Fibroblast of lung (primary cell): ENCODE measurements around the gene CCDC57. TPM values are rescaled to one million over a fixed set of nuclear protein-coding genes. Genes with fewer than 3 reads are reported as not detected.
A peak's percentile ranks its signal among the peaks of the same experiment; 100 is the strongest.

Experiments used
- DNase-seq, 2 donors: peaks; one replicate each; pipeline versions ENCODE4 v3.0.0 to v3.0.0-alpha.2; 2010; ENCODE audit warnings: low read depth in 2 of 2
- H2AFZ ChIP-seq: 2 replicates; pipeline ENCODE4 v1.5.1; 2012; ENCODE audit warnings: low read length, control low read depth, inconsistent platforms
- H3K27ac ChIP-seq: 2 replicates; pipeline ENCODE4 v1.5.1; 2011; ENCODE audit warnings: low read length, control low read depth; ENCODE audit not compliant: insufficient read depth
- H3K27me3 ChIP-seq: 2 replicates; pipeline ENCODE4 v1.5.1; 2011; ENCODE audit warnings: mild to moderate bottlenecking, low read length; ENCODE audit not compliant: control insufficient read depth, insufficient read depth
- H3K36me3 ChIP-seq: 2 replicates; pipeline ENCODE4 v1.5.1; 2011; ENCODE audit warnings: low read length; ENCODE audit not compliant: control insufficient read depth, insufficient read depth
- H3K4me1 ChIP-seq: 2 replicates; pipeline ENCODE4 v1.5.1; 2011; ENCODE audit warnings: low read length; ENCODE audit not compliant: control insufficient read depth, insufficient read depth; ENCODE audit errors: extremely low read depth
- H3K4me2 ChIP-seq: 2 replicates; pipeline ENCODE4 v1.5.1; 2011; ENCODE audit warnings: low read length, control low read depth; ENCODE audit not compliant: insufficient read depth; ENCODE audit errors: extremely low read depth
- H3K4me3 ChIP-seq, 4 experiments: fragments of 200-600 bp in 1 of 4; sonication (generic) in 1 of 4; replicated peaks in 1 of 4; 2 replicates each; pipeline ENCODE4 v1.5.1; 2011 to 2016; ENCODE audit warnings: low read length in 4 of 4, low read depth in 3 of 4, mild to moderate bottlenecking in 3 of 4, control low read depth in 2 of 4, inconsistent platforms in 1 of 4, mixed read lengths in 1 of 4; ENCODE audit not compliant: insufficient read depth in 1 of 4; ENCODE audit errors: control extremely low read depth in 1 of 4
- H3K79me2 ChIP-seq: 2 replicates; pipeline ENCODE4 v1.5.1; 2012; ENCODE audit warnings: mild to moderate bottlenecking, low read length, inconsistent platforms; ENCODE audit not compliant: control insufficient read depth, insufficient read depth
- H3K9ac ChIP-seq: 2 replicates; pipeline ENCODE4 v1.5.1; 2011; ENCODE audit warnings: mild to moderate bottlenecking, low read length, control low read depth; ENCODE audit not compliant: insufficient read depth
- H3K9me3 ChIP-seq: 2 replicates; pipeline ENCODE4 v1.5.1; 2012; ENCODE audit warnings: low read depth, low read length; ENCODE audit not compliant: control insufficient read depth, insufficient read depth
- H4K20me1 ChIP-seq: 2 replicates; pipeline ENCODE4 v1.5.1; 2011; ENCODE audit warnings: low read length; ENCODE audit not compliant: control insufficient read depth, insufficient read depth; ENCODE audit errors: extremely low read depth
- CTCF ChIP-seq, 2 donors: IDR thresholded peaks in 1 of 2; conservative IDR thresholded peaks in 1 of 2; 1 replicate in 1 of 2; 2 replicates in 1 of 2; pipeline ENCODE4 v1.5.1; 2011 to 2012; ENCODE audit warnings: low read length in 2 of 2, control low read depth in 1 of 2, inconsistent platforms in 1 of 2, low read depth in 1 of 2, mild to moderate bottlenecking in 1 of 2
- EZH2 ChIP-seq: IDR thresholded peaks from 2 replicates; pipeline ENCODE4 v1.5.1; 2012; ENCODE audit warnings: low read length, control low read depth, mild to moderate bottlenecking; ENCODE audit errors: missing control alignments
- polyA plus RNA-seq, 2 donors: library from polyadenylated mRNA; depleted of rRNA in 1 of 2; stranded (reverse) in 1 of 2; unstranded in 1 of 2; fragments of >200 nt; gene quantifications; 2 replicates each; pipeline ENCODE4 v1.2.1, GENCODE V29; 2011 to 2012; ENCODE audit warnings: missing spikeins in 1 of 2
- total RNA-seq: library from RNA; depleted of rRNA; stranded (reverse); fragments of >200 nt; gene quantifications from 2 replicates; pipeline ENCODE4 v1.2.1, GENCODE V29; 2014

CCDC57 gene
- total and polyA plus RNA-seq, 2 donors (not counting 1 experiment from before 2014, with no cell fraction given), result 7.1 to 10.1 TPM

GRCh38 chr17:82077617-82078358 is 134.9 kb downstream of the CCDC57 start:
- H4K20me1 ChIP-seq, result no peaks in the 10 kb centered on the region
- no peak overlapping the region for H3K27ac ChIP-seq
- H3K36me3 ChIP-seq, result peaks cover 27% of the 10 kb centered on the region
- no peaks in the 10 kb centered on the region for H3K4me1 ChIP-seq
- peak in 1 of 2 donors; percentile 22 for DNase-seq
- H3K9ac ChIP-seq, result no peak overlapping the region
- H2AFZ ChIP-seq, result no peak overlapping the region
- H3K9me3 ChIP-seq, result no peaks in the 10 kb centered on the region
- H3K79me2 ChIP-seq, result no peaks in the 10 kb centered on the region
- H3K4me3 ChIP-seq, result no peak overlapping the region
- no peaks in the 10 kb centered on the region for H3K27me3 ChIP-seq
- no peak overlapping the region for H3K4me2 ChIP-seq
- TF ChIP-seq EZH2 (no peak), CTCF (conservative IDR thresholded peaks at IDR 0.05 in 1 of 2, IDR thresholded peaks at IDR 0.05 in 1 of 2; ENCODE audit: low read depth in 1 of 2, low read length in 2 of 2) (no peak)

- TF ChIP-seq EZH2, result no peak
- TF ChIP-seq CTCF (conservative IDR thresholded peaks at IDR 0.05 in 1 of 2, IDR thresholded peaks at IDR 0.05 in 1 of 2; ENCODE audit: low read depth in 1 of 2, low read length in 2 of 2), result no peak
- Histone ChIP-seq H3K9ac (no peak overlapping the region), H3K4me2 (no peak overlapping the region), H3K36me3 (peaks cover 23% of the 10 kb centered on the region), H4K20me1 (no peaks in the 10 kb centered on the region), H3K4me1 (no peaks in the 10 kb centered on the region), H3K27me3 (no peaks in the 10 kb centered on the region), H3K9me3 (no peaks in the 10 kb centered on the region), H3K79me2 (no peaks in the 10 kb centered on the region), H3K4me3 (no peak overlapping the region), H3K27ac (no peak overlapping the region), H2AFZ (no peak overlapping the region)
- DNase-seq, result no peak
Observed at GRCh38 chr17:82076785-82077591, 135.7 kb downstream of the CCDC57 start.

- TF ChIP-seq CTCF (conservative IDR thresholded peaks at IDR 0.05 in 1 of 2, IDR thresholded peaks at IDR 0.05 in 1 of 2; ENCODE audit: low read depth in 1 of 2, low read length in 2 of 2), result no peak
- TF ChIP-seq EZH2, result no peak
- no peaks in the 10 kb centered on the region for H3K9me3 ChIP-seq
- H3K27me3 ChIP-seq, result no peaks in the 10 kb centered on the region
- DNase-seq, result no peak
- H3K4me2 ChIP-seq, result no peak overlapping the region
- no peak overlapping the region for H3K4me3 ChIP-seq
- no peaks in the 10 kb centered on the region for H4K20me1 ChIP-seq
- no peaks in the 10 kb centered on the region for H3K79me2 ChIP-seq
- H3K4me1 ChIP-seq, result no peaks in the 10 kb centered on the region
- no peak overlapping the region for H2AFZ ChIP-seq
- no peak overlapping the region for H3K27ac ChIP-seq
- H3K36me3 ChIP-seq, result peaks cover 18% of the 10 kb centered on the region
- no peak overlapping the region for H3K9ac ChIP-seq
Observed at GRCh38 chr17:82076018-82076784, 136.4 kb downstream of the CCDC57 start.
